HG03378 (cell line): Measurements from ENCODE around the gene ATXN7L1.
"Not testable (repeated sequence)": the region's sequence is repeated elsewhere in the genome, so short reads cannot be mapped to it uniquely, and the experiment has no call there.

Source experiments
- ATAC-seq: cut with Tn5 transposase; IDR thresholded peaks from one replicate; pipeline ENCODE4 v1.9.1; 2021; ENCODE audit warnings: mild to moderate bottlenecking, moderate library complexity; ENCODE audit not compliant: unreplicated experiment

The ATXN7L1 gene

DNA sequence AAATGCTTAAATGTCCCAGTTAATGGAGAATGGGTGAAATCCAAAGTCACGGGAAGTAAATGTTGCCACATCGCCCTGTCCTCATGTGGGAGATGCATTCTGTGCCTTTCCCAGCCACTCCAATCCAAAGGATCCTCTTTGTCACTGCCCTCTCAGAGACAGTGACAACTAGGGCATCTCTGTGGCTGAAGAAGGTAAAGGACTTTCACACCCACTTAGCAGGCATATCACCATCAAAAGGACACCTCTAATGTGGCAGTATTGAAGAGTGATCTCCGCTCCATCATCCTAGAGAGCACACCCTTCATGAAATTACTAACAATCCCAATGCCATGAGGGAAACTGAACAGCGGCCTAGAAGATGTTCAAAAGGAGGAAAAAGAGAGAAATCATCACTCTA is 13.6 kb downstream of the ATXN7L1 start:
- ATAC-seq, result no peak

DNA sequence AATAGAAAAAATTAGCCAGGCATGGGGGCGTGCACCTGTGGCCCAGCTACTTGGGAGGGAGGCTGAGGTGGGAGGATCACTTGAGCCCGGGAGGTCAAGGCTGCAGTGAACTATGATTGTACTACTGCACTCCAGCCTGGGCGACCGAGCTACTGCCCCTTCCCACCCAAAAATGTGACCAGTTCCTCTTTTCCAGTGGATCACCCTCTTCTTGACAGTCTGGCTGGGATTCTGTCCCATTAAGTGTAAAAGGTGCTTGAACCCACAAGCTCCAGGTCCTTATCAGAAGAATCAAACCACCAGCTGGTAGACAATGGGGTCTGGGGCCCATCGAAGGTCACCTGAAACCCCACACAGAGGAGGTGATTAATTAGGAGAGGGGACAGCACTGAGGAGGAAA is 14.1 kb downstream of the ATXN7L1 start:
- no peak for ATAC-seq

DNA sequence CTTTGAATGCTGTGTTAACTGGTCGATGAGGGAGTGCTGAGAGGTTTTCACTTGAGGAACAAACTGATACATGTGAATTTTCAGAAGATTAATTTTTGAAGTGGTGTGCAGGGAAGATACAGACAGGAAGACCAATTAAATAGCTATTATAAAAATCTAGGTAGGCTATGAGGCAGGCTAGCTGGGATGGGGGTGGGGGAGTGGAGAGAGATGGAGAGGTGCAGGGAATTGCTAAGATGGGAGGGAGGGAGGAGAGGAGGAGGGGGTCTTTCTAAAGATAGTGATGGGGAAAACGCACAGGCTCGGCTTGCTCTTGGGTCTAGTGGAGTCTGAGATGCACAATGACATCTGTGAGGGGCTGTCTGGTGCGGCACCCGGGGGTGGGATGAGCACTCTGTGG is 15.2 kb downstream of the ATXN7L1 start:
- no peak for ATAC-seq

DNA sequence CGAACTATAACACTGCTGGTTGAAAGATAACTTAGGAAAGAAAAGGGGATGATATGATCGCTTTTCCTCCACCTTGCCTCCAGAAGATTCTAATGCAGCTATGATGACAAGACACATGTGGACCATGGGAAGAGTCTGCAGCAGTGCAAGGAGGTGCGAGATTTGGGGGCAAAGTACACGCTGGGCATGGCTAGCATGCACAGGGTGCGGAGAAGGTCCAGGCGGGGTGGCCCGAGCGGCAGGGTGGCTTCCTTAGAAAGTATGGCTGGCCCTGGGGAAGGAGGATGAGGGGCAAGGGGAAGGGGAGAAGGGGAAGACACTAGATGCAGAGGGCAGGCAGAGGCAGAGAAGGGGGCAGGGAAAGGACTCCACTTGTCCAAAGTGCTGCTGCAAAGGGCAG is 15.6 kb downstream of the ATXN7L1 start:
- ATAC-seq, result no peak

DNA sequence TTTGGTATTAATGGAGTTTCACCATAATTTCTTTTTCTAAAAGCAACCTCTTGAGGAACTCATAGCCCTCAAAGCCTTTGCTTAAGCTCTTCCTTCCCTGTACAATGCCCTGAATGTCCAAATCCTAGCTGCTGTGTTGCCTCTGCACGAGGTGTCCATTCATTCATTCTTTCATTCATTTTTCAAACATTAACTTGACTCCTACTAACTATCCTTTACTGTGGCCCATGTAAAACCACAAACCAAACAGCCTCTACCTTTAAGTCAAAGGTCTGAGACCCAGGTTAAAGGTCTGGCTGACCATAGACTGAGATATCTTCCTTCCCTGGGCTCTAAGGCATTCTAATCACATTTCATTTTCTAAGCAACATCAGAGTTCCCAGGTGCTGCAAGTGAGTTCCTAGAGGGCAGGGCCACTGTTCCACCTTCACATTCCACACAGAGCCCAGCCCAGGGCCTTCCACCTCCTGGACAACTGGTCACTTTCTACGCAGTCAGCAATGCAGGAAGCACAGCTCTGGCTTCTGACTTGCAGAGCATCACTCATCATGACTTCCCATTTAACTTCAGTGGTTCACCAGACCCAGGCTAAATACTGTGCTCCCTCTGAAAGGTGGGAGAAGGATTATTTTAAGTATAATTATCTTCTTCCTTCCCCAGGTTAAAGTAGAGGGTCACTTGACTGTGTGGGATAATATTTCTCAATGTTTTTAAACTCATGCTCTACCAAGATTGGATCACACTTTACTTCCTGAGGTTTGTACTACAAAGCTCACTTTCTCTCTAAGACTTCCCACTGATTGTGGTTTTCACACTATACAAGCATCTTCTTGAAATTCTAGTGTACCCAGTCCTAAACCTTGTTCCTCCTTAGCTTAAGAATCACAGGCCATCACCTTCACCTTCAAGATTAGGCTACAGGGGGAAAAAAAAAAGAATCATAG is 19.1 kb downstream of the ATXN7L1 start:
- no peak for ATAC-seq

DNA sequence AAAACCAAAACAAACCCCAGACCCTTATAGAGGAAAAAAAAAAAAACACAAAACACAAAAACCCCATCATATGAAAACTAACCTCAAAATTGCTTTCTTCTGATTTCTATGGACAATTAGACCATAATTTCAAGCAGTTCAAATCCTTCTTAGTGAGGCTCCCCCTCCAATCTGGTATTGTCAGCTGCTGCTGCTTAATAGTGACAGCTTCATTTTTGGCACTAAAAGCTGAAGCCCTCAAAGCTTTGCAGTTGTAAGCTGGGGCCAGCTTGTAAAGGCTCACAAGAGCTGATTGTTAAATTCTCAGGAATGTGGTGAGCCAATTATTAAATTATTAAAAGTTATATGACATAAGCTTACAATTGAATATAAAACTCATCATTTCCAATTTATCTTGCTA is 21.9 kb downstream of the ATXN7L1 start:
- no peak for ATAC-seq

DNA sequence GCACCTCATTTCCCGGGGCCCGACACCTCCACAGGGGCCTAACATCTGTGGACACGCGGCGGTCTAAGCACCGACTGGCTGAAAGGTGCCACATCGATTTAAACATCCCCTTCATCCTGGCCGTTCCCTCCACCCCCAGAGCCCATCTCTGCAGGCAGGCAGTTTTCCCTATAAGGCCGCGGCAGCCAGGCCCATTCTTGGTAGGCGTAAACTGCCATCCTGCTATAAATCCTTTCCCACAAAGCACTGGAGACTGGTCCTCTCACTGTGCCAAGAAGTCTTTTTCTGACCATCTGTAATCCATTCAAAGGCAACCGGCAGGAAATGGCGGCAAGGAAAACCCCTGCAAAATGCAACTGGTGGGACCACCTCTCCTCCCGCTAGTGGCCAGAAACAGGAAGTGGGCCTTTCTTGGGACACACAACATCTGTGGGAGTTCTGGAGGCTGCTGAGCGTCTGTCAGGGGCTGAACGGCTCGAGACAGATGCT is 22.4 kb downstream of the ATXN7L1 start:
- no peak for ATAC-seq

DNA sequence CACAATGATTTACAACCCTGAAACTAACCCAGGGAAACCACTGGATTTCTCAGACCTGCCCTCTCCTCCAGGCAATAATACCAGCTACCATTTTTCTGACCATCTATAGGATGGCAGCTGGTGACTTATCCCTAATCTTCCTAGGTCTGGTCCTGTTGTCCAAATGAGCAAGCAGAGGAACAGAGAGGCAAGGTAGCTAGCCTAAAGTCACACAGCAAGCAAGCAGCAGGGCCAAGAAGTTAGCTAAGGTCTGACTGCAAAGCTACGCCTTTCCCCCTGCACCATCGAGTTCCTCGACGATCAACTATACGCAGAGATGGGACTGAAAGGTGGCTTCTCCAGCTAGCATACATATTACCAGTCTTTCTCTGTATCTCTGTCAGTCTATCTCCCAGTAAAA is 25.3 kb downstream of the ATXN7L1 start:
- ATAC-seq, result no peak

DNA sequence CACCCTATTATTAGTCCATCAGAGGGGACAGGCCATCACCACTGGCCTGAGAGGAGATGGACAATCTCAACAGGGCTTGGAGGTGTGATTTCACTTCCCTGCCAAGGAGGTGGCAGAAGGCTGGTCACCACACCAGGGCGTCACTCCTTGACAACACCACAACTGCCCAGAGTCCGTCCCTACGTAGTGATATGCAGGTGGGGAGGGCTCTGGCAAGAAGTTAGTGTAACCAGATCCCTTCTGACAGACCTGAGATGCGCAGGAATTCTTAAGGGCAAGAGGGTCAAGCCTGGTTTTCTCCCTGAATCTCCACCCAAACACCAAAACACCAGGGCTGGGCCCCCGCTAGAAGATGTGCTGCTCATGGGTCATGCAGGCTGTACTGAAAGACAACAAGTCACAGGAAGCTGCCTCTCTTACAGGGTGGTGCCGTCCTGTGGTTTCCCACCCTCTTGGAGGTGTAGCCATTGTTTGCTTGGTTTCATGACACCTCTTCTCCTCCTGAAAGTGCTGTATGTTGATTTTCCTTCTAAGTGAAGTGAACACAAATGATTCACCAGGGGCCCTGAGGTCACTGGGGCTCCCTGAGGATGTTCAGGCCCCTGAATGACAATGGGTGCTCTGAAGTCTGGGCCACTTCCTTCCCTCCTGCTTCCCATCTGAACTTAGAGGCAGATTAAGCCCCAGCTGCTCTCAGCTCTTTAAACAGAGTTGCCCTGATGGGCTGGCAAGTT is 27.1 kb downstream of the ATXN7L1 start:
- no peak for ATAC-seq

DNA sequence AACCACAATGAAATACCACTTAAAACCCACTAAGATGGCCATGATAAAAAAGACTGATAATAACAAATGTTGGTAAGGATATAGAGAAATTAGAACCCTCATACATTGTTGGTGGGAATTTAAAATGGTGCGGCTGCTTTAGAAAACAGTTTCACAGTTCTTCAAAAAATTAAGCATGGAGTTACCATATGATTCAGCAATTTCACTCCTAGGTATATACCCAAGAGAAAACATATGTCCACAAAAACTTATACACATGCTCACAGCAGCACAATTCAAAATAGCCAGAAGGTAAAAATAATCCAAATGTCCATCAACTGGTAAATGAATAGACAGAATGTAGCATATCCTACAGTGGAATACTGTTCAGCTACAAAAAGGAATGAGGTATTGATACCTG is 30.0 kb downstream of the ATXN7L1 start:
- ATAC-seq, result no peak

DNA sequence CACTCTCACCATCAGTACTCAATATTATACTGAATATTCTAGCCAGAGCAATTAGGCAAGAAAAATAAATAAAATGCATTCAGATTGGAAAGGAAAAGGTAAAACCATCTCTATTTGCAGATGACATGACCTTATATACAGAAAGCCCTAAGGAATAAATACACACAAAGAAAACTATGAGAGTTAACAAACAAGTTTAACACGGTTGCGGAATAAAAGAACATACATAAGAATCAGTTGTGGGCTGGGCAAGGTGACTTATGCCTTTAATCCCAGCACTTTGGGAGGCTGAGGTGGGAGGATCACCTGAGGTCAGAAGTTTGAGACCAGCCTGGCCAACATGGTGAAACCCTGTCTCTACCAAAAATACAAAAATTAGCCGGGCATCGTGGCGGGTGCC is 31.7 kb downstream of the ATXN7L1 start:
- not testable (repeated sequence) for ATAC-seq

DNA sequence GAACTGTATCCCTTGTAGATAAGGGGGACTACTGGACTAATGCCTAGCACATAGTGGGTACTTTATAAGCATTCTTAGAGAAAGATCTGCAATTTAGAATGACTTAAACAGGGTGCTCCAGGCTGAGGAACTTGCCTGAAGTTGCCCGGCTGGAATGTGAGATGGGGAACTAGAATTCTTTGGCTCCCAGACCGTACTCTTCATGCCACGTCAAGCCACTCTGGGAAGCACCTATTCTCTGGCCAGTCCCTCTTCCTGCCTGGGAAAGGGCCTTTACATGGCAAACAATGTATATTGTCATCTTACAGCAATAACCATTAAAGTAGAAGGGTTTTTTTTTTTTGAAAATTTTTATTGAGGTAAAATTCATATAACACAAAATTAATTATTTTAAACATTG is 34.5 kb downstream of the ATXN7L1 start:
- no peak for ATAC-seq

DNA sequence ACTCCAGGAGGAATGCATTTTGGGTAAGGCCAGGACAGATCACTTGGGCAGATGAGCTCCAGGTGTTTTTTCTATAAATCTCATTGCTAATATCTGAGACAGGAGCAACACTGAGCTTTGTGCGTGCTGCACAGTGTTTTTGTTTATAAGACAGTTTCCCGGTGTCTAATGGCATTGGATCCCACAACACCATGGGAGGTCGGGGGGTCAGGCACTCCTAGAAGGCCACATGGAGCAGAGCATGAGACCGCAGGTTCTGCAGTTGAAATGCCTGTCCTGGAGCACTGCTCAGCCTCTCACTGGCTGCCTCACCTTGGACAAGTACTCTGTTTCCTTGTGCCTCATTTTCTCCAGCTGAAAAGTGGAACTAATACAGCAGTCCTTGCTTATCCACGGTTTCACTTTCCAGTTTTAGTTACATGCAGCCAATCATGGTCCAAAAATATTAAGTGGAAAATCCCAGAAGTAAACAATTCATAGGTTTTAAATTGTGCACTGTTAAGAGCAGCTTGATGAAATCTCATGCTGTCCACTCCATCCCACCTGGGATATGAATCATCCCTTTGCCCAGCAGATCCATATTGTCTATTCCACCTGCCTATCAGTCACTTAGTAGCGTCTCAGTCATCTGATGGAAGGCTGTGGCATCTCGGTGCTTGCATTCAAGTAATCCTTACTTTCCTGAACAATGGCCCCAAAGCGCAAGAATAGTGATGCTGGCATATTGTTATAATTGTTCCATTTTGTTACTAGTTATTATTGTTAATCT is 35.2 kb downstream of the ATXN7L1 start:
- ATAC-seq, result no peak

DNA sequence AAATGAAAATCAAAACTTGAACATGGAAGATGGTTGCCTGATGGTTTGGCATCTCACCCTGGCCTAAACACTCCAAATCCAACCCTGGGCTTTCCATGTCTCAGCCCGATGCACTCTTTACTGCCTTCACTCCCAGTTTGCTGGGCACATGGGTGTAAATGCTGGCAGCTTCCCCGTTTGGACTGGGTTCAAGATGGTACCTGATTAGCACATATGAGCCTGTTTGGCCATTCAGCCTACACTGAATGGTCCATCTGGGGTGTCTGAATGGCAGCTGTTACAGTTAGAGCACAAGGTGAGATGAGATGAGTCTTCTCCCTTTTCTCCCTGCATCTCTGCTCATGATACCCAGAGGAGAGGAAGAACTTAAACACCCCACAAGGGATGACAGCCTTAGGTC is 37.1 kb downstream of the ATXN7L1 start:
- no peak for ATAC-seq

DNA sequence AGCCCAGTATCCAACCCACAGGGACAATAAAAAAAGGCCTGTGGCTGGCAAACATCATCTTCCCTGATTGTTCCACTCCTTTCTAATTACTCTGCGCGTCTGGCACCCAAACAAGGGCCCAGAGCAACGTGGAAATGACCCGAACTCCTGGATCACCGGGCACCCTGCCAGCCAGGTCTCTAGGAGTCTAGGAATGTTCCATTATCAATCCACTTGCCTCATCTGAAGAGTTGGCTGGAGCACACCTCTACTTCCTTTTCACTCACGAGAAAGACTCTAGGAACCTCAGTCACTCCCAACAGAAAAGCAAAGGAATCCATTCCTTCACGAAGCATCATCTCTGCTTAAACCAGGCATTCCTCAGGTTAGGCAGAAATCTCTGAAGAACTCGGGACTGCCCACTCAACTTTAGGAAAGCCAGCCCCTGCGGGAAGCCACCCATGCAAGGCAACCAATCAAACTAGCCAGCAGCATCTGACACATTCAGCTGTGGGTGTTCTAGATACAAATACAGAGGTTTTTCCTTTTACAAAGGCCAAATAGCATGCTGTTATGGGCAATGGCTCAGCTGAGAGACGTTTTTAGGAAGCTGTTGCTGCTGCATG is 37.7 kb downstream of the ATXN7L1 start:
- no peak for ATAC-seq

DNA sequence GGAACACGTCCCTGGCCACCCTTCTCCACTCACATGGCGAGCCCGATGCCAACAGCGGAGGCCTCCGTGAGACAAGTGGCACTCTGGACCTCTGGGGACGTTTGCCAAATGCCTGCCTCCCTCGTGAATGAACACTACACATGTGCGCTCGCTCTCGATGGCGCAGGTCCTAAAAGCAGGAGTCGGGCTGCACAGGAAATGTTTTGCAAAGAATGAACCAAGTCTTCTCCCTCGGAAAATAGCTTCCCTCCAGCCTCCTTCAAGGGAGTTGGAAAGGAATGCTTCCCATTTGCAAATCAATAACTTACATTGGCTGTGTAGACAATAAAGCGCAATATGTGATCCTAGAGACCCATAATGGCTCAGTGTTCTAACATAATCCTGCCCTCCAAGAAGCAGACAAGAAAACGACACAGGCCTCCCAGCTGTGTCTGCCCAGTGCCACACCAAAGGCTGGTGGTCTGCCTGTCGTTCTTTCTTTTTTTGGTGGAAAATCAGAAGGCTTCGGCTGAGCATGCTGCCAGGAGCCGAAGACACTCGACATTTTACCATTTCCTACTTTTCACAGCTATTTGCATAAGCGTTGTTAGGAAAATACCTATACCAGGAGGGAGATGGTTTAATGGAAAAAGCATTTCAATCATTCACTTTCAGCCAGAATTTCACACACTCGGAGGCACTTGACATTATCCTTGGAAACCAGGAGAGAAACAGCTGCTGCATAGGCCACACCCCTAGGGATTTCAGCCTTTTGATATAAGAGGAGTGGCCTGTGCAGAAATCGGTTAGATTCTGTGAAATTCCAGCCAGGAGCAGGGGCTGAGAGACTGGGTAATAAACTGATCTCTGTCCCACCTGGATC is 38.4 kb downstream of the ATXN7L1 start:
- ATAC-seq, result no peak

DNA sequence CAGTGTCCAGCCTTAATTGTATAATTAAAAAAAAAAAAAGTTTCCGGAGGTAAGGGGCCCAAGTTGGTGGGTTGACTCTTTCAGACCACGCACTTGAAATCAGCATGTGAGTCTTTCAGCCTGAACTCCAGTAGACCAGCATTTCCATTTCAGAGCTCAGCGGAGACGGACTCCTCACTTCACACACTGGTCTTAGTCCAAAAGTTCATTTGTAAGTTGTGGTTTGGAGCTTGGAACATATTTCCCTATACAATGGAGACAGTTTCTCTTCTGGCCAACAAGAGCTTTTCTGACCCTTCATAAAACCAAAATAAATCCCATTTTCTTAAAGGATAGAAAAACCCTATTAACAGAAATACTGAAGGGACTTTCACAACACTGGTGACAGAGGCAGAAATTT is 41.0 kb downstream of the ATXN7L1 start:
- no peak for ATAC-seq

DNA sequence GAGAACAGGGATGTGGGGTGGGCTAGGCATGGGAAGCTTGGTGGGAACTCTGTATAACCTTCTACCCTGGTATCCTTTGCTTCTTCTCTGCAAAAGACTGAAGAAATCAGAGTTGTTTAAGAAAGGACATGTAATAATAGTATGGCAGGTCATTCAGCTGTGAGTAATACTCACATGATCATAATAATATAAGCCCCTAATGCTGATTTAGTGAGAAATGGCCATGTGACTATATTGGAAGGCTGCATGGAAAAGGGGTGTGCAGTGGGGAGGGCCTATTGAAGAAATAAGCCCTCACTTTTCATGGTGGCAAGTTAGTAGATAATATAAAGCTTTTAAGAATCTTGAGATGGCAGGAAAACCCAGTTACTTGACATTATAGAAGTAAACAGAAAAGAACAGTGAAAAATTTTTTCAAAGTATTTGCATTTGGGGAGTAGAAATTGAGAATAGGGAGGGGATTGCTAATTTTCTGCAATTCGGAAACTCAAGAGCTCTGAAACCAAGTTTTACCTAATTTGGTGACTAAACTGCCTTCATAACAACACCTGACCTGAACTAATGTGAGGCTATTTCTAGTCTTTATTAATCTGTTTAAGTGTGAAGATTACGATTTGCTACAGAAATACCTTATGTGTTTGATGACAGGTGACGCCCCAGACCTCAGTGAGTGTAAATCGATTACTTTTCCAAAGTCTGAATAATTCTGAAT is 44.4 kb downstream of the ATXN7L1 start:
- no peak for ATAC-seq

DNA sequence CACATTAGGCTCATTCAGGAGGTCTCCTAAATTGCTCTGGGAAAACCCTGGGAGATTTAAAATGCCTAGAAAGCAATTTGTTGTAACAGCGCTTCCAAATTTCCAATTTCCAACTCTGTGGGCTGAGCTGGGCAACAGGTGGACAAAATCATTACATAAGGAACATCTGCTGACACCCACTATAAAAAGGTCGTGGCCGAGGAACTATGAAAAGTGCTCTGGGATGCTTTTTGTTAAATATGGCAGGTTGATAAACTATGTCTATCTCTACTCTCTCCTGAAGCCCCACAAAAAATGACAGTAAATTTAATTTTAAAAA is 45.1 kb downstream of the ATXN7L1 start:
- no peak for ATAC-seq
